ENCODE measurements around the gene AMOTL2. TPM values are rescaled to one million over a fixed set of nuclear protein-coding genes. Genes with fewer than 3 reads are reported as not detected.

Gene AMOTL2
- total RNA-seq, 1 donor, result 0.10 TPM

DNA sequence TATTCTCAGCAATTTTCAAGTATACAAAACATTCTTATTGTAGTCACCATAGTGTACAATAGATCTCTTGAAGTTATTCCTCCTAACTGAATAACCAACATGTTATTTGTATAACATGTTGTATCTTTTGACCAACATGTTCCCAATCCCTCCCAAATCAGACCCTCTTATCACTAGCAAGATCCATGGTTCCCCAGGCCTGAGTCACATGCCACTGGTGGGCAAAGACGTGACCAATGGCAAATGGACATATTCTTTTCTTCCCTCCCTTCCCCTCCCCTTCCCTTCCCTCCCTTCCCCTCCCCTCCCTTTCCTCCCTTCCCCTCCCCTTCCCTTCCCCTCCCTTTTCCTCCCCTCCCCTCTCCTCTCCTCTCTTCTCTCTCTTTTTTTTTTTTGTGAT lies 45.4 kb downstream of the AMOTL2 start:
- no peaks in the 10 kb centered on the region for H3K4me1 ChIP-seq (ENCODE audit: insufficient read depth, low read length)
- no peaks in the 10 kb centered on the region for H3K27me3 ChIP-seq (ENCODE audit: insufficient read depth, low read length)
- H3K4me3 ChIP-seq (ENCODE audit: low read length), result no peak overlapping the region
- H3K9me3 ChIP-seq (ENCODE audit: low read depth, low read length), result no peaks in the 10 kb centered on the region

DNA sequence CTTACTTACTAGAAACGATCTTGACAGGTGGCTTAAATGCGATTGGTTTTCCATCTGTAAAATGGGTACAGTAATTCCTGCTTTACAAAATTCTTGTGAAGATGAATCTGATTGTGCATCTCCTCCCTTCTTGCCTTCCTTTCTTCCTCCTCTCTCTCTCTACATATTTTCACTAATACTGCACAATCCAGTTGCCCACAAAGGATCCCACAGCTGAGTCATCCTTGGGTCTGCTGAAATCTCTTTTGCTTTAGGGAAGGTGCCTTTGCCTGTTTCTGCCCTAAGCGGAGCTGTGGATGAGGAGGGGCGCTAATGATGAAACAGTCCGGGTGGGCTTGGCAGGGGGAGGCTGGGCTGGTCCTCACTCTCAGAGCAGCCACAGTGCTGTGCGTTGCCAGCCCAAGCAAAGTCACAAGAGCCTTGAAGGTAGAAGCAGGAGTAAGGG lies 46.1 kb downstream of the AMOTL2 start:
- Histone ChIP-seq H3K9me3 (ENCODE audit: low read depth, low read length) (no peaks in the 10 kb centered on the region), H3K4me3 (ENCODE audit: low read length) (no peak overlapping the region), H3K4me1 (ENCODE audit: insufficient read depth, low read length) (no peaks in the 10 kb centered on the region), H3K27me3 (ENCODE audit: insufficient read depth, low read length) (no peaks in the 10 kb centered on the region)

DNA sequence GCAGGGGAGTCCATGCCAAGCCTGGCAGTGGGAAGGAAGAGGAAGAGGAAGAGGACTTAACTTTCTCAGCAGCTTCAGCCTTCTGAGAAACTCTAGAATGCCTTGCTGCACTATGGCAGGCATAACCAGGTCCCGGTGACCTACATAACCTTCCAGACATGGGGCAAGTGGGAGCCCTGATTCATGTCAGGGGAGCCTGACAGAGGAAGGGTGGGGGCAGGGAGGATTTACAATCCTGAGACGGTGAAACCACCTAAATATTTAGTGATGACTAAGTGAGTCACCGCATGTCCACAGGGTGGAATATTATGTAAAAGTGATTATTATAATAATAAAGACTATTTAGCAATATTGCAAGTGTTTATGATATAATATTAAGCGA lies 46.7 kb downstream of the AMOTL2 start:
- H3K27me3 ChIP-seq (ENCODE audit: insufficient read depth, low read length), result no peaks in the 10 kb centered on the region
- H3K9me3 ChIP-seq (ENCODE audit: low read depth, low read length), result no peaks in the 10 kb centered on the region
- no peak overlapping the region for H3K4me3 ChIP-seq (ENCODE audit: low read length)
- H3K4me1 ChIP-seq (ENCODE audit: insufficient read depth, low read length), result no peaks in the 10 kb centered on the region

DNA sequence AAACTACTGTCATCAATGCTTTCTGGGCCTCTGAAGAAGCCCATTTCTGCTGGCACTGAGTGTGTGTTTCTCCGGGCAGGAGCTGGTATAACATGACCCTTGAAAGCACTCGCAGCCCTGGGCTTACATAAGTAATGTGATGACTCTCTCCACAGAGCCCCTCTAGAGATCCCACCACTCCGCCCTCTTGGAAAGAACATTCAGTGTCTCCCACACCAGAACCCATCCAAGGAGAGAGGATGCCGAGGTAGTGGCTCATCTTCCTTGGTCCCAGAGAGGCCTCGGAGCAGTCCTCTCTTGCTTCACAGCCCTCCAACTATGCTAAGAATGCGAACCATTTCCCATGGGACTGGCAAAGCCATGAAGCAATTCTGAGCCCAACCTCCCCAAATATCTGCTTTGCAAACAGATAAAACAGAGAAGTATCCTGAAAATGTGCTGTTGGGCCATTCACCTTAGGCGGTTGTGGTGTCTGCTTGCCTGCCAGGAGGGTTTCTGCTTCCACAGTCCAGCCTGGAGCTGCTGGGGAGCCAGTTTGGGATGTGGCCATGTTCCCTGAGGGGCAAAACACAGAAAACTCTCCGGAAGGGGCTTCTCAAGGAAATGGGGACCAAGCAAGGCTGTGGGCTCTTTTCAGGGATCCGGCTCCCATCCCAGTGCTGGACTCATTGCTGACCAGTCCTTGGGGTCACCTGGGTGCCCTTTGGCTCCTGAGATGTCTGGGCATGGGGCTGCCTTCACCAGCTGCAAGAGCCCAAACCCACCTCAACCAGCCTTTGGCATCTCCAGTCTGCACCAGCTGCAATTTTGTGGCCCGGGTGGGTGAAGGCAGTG lies 47.3 kb downstream of the AMOTL2 start:
- Histone ChIP-seq H3K4me3 (ENCODE audit: low read length) (no peak overlapping the region), H3K4me1 (ENCODE audit: insufficient read depth, low read length) (no peaks in the 10 kb centered on the region), H3K9me3 (ENCODE audit: low read depth, low read length) (no peaks in the 10 kb centered on the region), H3K27me3 (ENCODE audit: insufficient read depth, low read length) (no peaks in the 10 kb centered on the region)

DNA sequence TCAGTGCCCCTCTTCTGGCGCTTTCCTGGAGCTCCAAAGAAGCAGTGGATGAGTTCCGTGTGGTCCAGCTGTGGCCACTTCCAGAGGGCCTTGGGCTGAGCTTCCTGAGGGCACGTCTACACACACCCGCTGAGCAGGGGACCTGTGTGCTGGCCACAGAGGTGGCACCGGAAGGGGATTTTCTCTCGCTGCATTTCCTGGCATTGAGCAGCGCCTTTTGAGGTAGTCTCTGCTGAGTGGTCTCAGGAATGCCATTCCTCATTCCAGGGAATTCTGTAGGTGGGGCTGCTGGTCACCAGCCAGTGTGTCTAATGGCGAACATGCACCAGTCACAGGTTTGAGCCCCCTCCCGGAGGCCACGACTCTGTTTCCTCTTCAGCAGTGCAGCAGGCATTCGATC lies 48.1 kb downstream of the AMOTL2 start:
- H3K4me1 ChIP-seq (ENCODE audit: insufficient read depth, low read length), result no peaks in the 10 kb centered on the region
- H3K27me3 ChIP-seq (ENCODE audit: insufficient read depth, low read length), result no peaks in the 10 kb centered on the region
- H3K4me3 ChIP-seq (ENCODE audit: low read length), result no peak overlapping the region
- no peaks in the 10 kb centered on the region for H3K9me3 ChIP-seq (ENCODE audit: low read depth, low read length)

DNA sequence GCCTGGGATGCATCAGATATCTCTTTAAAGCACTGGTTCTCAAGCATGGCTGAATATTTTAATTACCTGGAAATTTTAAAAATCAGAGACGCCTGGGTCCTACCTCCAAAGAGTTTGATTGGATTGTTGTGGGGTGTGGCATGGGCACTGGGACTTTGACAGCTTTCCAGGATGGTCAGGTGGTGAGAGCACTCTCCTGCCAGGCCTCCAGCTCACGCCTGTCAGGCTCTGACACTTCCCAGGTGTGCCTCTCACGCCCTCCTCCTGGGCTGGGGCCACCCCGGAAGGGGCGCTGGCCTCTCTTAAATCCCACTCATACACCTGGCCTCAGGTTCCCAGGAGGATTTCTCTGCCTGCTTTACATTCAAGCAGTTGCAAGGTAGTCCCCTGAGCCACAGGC lies 48.5 kb downstream of the AMOTL2 start:
- no peaks in the 10 kb centered on the region for H3K27me3 ChIP-seq (ENCODE audit: insufficient read depth, low read length)
- no peaks in the 10 kb centered on the region for H3K4me1 ChIP-seq (ENCODE audit: insufficient read depth, low read length)
- H3K4me3 ChIP-seq (ENCODE audit: low read length), result no peak overlapping the region
- no peaks in the 10 kb centered on the region for H3K9me3 ChIP-seq (ENCODE audit: low read depth, low read length)

DNA sequence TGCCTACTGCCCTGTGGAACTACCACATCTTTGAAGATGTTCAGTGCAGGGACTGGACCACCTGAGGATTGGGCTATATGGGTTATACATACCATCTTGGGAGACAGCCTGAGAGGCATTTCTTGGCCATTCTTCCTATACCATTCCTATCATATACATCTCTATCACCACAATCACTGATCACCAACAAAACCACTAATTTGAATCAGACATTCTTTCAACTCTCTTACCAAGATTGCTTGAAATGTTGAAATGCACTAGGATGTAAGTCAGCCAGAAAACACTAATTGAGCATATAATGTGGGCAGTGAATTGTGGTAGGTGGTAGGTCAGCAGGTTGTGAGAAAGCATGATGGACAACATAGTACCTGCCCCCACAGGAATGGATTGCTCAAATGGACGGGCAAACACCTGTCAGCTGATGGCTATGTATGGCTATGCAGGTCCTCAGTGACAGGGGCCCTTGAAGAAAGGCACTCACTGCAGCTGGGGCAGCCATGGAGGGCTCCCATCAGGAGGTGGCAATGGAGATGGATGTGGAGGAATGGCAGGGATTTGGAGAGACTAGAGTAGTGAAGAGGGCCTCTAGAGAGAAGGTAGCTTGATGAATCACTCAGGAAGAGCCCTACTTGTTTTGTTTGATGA lies 49.1 kb downstream of the AMOTL2 start:
- no peak overlapping the region for H3K4me3 ChIP-seq (ENCODE audit: low read length)

DNA sequence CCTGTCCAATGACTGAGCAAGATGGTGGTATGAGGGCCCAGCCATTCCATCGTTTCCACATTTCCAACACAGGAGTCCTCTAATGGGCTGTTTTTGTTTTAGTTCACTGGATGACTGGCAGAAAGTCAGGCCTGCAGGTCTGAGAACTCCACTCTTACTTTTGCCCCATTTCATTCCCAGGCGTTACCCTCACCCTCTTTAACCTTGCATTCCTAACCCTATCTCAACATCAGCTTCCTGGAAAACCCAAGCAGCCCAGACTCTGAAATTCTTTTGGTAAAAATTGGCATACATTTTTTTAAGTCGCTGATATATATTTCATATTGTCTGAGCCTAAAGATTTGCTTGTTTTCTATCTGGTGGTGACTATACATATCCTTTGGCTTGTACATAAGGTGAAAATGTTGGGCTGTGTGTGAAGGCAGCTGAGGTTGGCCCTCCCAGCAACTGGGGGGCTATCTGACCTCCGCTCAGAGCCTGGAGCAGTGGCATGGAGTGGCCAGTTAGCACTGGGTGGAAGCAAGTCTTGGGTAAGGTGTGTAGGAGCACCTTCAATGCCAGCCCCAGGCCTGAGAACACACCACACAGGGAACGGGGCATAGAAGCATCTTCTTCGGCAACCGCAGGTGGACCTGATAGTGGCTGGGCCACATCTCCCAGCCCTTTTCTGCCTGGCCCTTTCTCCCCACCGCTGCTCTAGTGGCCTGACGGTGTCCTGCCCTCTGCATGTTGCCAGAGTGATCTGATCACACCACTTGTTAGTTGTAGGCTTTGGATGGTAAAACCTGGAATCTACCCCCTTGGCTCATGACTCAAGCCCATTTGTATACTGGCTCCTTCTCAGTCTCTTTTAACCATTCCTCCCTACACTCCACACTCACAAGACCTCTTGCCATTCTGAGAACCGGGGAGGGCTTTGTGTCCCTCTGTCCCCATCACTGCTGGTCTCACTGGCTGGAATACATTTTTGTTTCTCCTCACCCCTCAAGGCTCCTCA lies 50.0 kb downstream of the AMOTL2 start:
- no peak overlapping the region for H3K4me3 ChIP-seq (ENCODE audit: low read length)
- H3K27me3 ChIP-seq (ENCODE audit: insufficient read depth, low read length), result no peaks in the 10 kb centered on the region
- H3K9me3 ChIP-seq (ENCODE audit: low read depth, low read length), result no peaks in the 10 kb centered on the region
- H3K4me1 ChIP-seq (ENCODE audit: insufficient read depth, low read length), result no peaks in the 10 kb centered on the region

More for the DNA sequence above, 49.1 kb downstream of the AMOTL2 start:
- no peaks in the 10 kb centered on the region for H3K4me1 ChIP-seq (ENCODE audit: insufficient read depth, low read length)
- no peaks in the 10 kb centered on the region for H3K9me3 ChIP-seq (ENCODE audit: low read depth, low read length)
- H3K27me3 ChIP-seq (ENCODE audit: insufficient read depth, low read length), result no peaks in the 10 kb centered on the region

DNA sequence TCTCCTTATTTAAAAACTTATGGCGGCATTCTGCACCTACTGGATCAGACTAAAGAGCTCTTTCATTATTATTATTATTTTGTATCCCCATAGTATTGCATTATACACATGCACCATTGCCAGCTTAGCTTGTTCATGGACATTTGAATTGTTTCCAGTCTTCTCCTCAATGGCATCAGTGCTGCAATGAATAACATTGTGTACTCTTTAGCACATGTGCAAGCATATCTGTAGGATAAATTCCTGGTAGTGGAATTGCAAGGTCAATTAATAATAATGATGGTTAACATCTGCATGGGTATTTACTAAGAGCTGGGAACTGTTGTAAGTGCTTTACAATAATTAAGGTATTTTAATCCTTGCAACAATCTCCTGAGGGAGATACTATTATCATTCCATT lies 52.0 kb downstream of the AMOTL2 start:
- Histone ChIP-seq H3K4me1 (ENCODE audit: insufficient read depth, low read length) (no peaks in the 10 kb centered on the region), H3K27me3 (ENCODE audit: insufficient read depth, low read length) (no peaks in the 10 kb centered on the region), H3K4me3 (ENCODE audit: low read length) (no peak overlapping the region), H3K9me3 (ENCODE audit: low read depth, low read length) (no peaks in the 10 kb centered on the region)

DNA sequence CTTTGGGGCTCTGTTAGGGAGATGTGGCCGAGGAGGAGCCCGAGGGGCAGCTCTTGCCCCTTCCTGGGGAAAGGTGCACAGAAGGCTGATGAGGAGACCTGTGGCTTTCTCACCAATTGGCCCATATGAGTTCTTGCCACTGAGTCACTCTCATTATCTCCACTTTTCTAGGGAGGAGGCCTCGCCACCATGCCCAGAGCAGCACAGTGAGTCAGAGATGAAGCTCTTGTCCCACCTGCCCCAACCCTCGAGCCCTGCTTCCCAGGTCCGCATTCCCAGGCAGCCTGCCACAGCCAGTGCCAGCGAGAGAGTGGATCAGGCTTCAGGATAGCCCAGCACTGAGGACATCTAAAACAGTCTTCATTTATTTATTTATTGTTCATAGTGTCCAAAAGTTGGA lies 53.5 kb downstream of the AMOTL2 start:
- H3K27me3 ChIP-seq (ENCODE audit: insufficient read depth, low read length), result no peaks in the 10 kb centered on the region
- H3K4me3 ChIP-seq (ENCODE audit: low read length), result no peak overlapping the region
- H3K4me1 ChIP-seq (ENCODE audit: insufficient read depth, low read length), result no peaks in the 10 kb centered on the region
- no peaks in the 10 kb centered on the region for H3K9me3 ChIP-seq (ENCODE audit: low read depth, low read length)

DNA sequence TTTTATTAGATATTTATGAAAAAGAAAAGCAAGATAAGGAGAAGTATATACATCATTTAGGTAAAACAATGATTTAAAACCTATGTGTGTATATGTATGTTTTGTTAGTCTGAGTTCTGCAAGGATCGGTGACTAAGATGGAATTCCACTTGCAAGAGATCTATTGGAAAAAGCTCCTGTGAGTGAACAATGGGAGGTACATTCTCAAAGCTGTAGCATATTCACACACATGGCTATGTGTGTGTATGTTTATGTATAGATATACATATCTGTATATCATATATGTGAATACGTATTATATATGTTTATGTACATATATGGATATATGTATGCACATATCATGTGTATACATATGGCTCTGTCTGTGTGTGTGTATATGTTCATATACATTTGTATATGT lies 54.3 kb downstream of the AMOTL2 start:
- Histone ChIP-seq H3K27me3 (ENCODE audit: insufficient read depth, low read length) (no peaks in the 10 kb centered on the region), H3K4me1 (ENCODE audit: insufficient read depth, low read length) (no peaks in the 10 kb centered on the region), H3K9me3 (ENCODE audit: low read depth, low read length) (no peaks in the 10 kb centered on the region), H3K4me3 (ENCODE audit: low read length) (no peak overlapping the region)

DNA sequence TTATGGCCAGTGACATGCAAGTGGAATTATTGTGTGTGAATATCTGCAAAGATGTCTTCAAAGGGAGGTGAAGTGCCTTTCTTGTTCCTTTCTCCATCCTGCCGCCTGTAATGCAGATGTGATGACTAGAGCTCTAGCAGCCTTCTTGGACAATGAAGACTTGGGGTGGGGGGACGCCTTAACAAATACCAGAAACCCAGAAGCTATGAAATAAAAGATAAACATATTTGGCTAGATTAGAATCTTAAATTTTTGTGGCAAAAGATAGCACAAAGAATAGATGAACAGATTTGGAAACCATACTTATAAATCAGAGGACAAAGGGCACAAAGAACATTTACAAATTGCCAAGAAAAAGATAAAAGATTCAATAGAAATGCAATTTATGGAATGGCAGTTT lies 56.1 kb downstream of the AMOTL2 start:
- Histone ChIP-seq H3K27me3 (ENCODE audit: insufficient read depth, low read length) (peaks cover 15% of the 10 kb centered on the region), H3K9me3 (ENCODE audit: low read depth, low read length) (no peaks in the 10 kb centered on the region), H3K4me3 (ENCODE audit: low read length) (no peak overlapping the region), H3K4me1 (ENCODE audit: insufficient read depth, low read length) (peaks cover 4% of the 10 kb centered on the region)

DNA sequence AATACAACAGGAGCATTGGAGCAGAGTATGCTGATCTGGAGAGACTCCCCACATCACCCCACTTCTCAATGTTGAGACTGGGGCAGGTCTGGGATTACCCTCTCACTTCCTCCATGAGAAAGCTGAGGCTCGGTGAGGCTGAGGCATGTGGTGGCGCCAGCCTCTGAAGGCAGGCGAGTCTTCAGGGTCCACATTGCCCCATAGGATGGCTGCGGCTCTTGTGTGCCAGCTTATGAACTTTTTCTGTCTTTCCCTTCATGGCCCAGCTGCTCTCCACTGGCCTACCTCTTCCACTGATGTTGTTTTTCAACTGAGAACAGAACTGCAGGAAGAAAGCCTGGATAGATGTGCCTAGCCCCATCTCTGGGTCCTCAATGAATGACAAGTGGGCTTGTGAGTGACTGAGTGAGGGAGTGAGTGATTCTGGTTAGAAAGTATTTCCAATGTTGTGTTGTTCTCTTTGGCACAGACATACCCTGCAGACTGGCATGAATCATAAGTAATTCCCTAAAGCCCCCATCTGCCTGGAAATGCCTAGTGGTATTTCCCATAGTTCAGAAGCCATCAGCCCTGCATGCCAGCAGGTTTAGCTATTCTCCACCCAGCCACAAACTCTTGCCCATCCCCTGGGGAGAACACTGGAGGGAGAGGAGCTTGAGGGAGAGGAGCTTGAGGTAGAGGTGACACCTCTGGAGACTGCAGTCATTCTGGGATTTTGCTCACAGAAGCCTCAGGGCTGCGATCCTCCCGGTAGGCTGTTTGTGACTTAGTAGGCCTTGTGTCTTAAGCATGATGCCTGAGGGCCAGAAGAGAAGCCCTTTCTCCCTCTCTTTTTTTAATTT lies 56.9 kb downstream of the AMOTL2 start:
- Histone ChIP-seq H3K4me3 (ENCODE audit: low read length) (no peak overlapping the region), H3K9me3 (ENCODE audit: low read depth, low read length) (no peaks in the 10 kb centered on the region), H3K27me3 (ENCODE audit: insufficient read depth, low read length) (peaks cover 22% of the 10 kb centered on the region)

More for the DNA sequence above, 56.9 kb downstream of the AMOTL2 start:
- H3K4me1 ChIP-seq (ENCODE audit: insufficient read depth, low read length), result peaks cover 4% of the 10 kb centered on the region
